ENCODE results near the gene TDP2.

Gene TDP2

GRCh38 chr6:24640166-24640565, 26.5 kb downstream of the TDP2 start:
- DNase-seq (ENCODE audit: extremely low read depth, insufficient read length) = no peak
- H3K27me3 ChIP-seq (replicated peaks; ENCODE audit: control insufficient read depth, insufficient read depth, low read length) = no peaks in the 10 kb centered on the region
- TF ChIP-seq CTCF (IDR thresholded peaks at IDR 0.05; ENCODE audit: insufficient read depth, low read length, poor library complexity, severe bottlenecking) = no peak
- H3K4me3 ChIP-seq (replicated peaks; ENCODE audit: low read depth, low read length) = no peak overlapping the region
- H3K36me3 ChIP-seq (ENCODE audit: control insufficient read depth, insufficient read depth, low read length) = no peaks in the 10 kb centered on the region

DNA sequence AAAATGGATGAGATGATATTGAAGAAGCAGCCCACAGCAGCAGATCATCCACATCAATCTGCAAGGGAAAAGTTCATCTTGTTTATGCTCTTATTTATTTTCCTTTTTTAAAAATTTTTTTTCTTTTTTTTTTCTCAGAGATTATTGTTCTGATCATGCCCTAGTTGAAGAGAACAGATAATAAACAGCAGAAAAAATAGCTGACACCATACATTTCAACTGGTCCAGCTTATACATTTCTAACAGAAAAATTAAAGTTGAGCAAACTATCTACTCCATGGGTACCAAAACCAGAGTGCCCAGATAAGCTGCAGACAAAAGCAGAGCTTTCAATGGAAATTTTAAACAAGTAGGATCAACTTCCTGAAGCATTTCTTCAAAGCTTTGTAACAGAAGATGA, 30.0 kb downstream of the TDP2 start:
- no peak for TF ChIP-seq CTCF (IDR thresholded peaks at IDR 0.05; ENCODE audit: insufficient read depth, low read length, poor library complexity, severe bottlenecking)
- no peak overlapping the region for H3K4me3 ChIP-seq (replicated peaks; ENCODE audit: low read depth, low read length)
- H3K36me3 ChIP-seq (ENCODE audit: control insufficient read depth, insufficient read depth, low read length) = no peaks in the 10 kb centered on the region
- no peaks in the 10 kb centered on the region for H3K27me3 ChIP-seq (replicated peaks; ENCODE audit: control insufficient read depth, insufficient read depth, low read length)
- no peak for DNase-seq (ENCODE audit: extremely low read depth, insufficient read length)

DNA sequence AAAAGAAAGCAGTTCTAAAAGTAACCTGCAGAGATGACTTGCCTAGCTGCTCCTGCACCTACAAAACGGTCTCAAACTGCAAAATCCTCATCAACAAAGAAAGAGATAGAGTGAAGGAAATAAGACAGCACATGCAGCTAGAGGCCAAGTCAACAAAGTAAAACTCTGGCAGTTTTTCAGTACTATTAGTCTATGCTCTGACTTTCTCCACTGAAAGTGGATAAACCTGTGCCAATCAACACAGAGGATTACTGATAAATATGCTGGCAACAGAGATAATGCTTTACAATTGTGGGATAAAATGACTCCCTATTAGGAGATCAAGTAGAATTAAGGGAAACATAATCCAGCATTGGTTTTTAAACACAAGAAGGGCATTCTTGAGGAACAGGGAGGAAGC, 34.1 kb downstream of the TDP2 start:
- no peaks in the 10 kb centered on the region for H3K27me3 ChIP-seq (replicated peaks; ENCODE audit: control insufficient read depth, insufficient read depth, low read length)
- H3K4me3 ChIP-seq (replicated peaks; ENCODE audit: low read depth, low read length) = no peak overlapping the region
- no peak for TF ChIP-seq CTCF (IDR thresholded peaks at IDR 0.05; ENCODE audit: insufficient read depth, low read length, poor library complexity, severe bottlenecking)
- no peaks in the 10 kb centered on the region for H3K36me3 ChIP-seq (ENCODE audit: control insufficient read depth, insufficient read depth, low read length)
- DNase-seq (ENCODE audit: extremely low read depth, insufficient read length) = no peak

DNA sequence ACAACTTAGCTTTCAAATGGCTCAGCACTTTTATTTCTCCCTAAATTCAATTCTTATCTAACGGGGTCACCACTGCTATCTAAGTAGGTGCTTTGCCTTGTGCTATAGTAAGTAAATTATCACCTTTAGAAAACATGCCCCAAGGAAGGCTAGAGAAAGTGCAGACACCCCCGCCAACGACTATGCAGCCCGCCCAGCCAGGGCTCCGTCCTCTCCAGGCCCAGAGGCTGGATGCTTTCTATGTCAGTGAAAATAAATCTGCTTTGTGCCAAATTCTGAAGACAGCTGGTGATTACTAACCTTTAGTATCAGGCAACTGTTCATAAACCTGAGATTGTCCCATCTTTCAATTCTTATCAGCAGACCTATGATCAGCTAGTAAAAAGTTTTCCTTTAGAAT, 35.0 kb downstream of the TDP2 start:
- Histone ChIP-seq H3K27me3 (replicated peaks; ENCODE audit: control insufficient read depth, insufficient read depth, low read length) (no peaks in the 10 kb centered on the region), H3K4me3 (replicated peaks; ENCODE audit: low read depth, low read length) (no peak overlapping the region), H3K36me3 (ENCODE audit: control insufficient read depth, insufficient read depth, low read length) (no peaks in the 10 kb centered on the region)
- TF ChIP-seq CTCF (IDR thresholded peaks at IDR 0.05; ENCODE audit: insufficient read depth, low read length, poor library complexity, severe bottlenecking) = no peak
- no peak for DNase-seq (ENCODE audit: extremely low read depth, insufficient read length)

GRCh38 chr6:24630856-24631505, 35.7 kb downstream of the TDP2 start:
- TF ChIP-seq CTCF (IDR thresholded peaks at IDR 0.05; ENCODE audit: insufficient read depth, low read length, poor library complexity, severe bottlenecking) = no peak
- no peak overlapping the region for H3K4me3 ChIP-seq (replicated peaks; ENCODE audit: low read depth, low read length)
- DNase-seq (ENCODE audit: extremely low read depth, insufficient read length) = no peak
- H3K27me3 ChIP-seq (replicated peaks; ENCODE audit: control insufficient read depth, insufficient read depth, low read length) = no peaks in the 10 kb centered on the region
- H3K36me3 ChIP-seq (ENCODE audit: control insufficient read depth, insufficient read depth, low read length) = no peaks in the 10 kb centered on the region

Measured in GM06990 (cell line).